LHCN-M2 (cell line): Measurements from ENCODE around the gene FRMPD2. TPM values are rescaled to one million over a fixed set of nuclear protein-coding genes. Genes with fewer than 3 reads are reported as not detected.
"Not testable (repeated sequence)": the region's sequence is repeated elsewhere in the genome, so short reads cannot be mapped to it uniquely, and the experiment has no call there.

Source experiments
- DNase-seq: peaks from one replicate; pipeline ENCODE4 v3.0.0-alpha.2; 2012; ENCODE audit warnings: low read depth
- total RNA-seq: library from RNA; depleted of rRNA; stranded (reverse); fragments of >200 nt; gene quantifications from 2 replicates; pipeline ENCODE4 v1.2.3, GENCODE V29; 2014

The FRMPD2 gene
- total RNA-seq, 1 experiment from 2014 or later: not detected

DNA sequence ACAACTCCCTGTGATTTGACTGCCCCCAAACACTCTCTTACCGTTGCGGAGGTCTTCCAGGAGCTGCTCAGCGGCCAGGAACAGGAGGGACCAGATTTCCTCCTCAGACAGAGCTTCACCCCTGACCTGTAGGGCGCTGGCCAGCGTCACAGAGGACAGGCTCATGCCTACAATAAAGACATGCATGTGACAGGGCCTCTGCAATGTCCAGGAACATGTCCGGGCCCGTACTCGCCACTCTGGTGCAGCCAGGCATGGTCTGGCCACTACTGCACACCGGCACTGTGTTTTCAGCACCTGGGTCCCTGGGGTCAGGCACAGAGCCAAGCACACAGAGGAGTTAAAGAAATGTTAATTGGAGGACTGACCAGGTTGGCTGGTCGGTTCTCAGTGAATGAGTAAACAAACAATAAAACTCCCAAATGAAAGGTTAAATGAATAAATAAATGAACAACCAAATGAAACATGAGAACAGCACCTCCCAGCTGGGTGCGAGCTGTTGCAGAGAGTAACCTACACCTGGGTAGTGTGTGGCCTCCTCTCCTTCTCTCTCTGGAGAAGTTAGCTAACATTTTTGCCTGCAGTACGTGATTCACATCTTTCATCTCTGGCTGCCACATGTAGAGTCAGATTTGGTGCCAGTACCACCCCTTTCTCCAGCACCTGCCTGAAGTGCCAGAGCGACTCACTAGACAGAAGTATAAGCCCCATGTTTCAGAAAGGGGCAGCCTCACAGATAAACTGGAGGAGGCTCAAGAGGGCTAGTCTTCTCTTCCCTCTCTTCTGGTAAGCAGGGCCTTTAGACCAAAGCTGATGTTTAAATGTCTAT lies 22.8 kb downstream of the FRMPD2 start:
- no peak for DNase-seq

DNA sequence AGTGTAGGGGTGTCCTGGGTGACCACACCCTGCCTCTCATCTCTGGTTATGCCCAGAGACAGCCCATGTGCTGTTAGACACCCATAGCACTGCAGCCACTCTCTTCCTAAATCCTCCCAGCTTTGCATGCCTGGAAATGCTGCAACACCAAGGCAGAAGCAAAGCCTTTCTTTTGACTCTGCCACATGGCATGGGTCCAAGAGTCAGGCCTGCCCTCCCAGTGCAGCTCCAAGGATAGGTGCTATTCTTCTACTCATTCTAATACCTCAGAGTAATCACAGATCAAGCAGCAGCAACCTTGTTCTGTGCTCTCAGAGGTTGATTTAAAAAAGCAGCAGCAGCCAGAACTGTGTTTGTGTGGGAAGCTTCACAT lies 23.4 kb downstream of the FRMPD2 start:
- DNase-seq: no peak

GRCh38 chr10:48249763-48250351 lies 24.6 kb downstream of the FRMPD2 start:
- DNase-seq: no peak

DNA sequence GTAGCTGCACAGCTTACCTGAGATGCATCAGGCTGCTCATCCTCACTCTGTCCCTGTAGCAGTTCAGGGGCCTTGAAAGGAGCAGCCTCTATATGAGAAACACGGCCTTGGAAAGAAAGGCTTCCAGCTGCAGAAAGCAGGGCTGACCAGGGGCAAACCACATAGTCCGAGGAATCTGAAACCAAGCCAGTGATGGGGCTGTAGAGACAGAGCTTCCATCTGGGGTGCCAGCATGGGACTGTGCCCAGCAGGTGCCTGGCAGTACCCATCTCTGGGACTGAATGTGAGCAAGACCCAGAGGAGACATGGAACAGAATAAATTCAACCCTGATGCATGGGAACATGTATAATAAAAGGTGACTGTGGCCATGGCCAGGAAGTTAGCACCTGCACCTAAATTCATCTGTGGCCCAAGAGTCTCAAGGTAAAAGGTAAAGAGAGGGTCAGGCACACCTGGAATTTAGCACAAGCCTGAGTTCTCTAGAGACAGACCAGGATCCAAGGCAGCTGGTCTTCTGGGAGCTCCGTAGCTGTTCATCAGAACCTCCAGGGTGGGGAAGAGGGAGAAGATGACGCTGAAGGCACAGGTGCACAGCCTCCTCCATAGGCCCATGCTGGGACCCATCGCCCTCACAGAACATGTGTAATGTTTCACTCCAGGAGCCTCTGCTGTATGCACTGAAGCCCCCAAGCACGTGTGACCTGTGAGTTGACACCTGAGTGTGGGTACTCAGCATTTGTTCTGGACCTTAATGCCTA lies 25.3 kb downstream of the FRMPD2 start:
- no peak for DNase-seq

DNA sequence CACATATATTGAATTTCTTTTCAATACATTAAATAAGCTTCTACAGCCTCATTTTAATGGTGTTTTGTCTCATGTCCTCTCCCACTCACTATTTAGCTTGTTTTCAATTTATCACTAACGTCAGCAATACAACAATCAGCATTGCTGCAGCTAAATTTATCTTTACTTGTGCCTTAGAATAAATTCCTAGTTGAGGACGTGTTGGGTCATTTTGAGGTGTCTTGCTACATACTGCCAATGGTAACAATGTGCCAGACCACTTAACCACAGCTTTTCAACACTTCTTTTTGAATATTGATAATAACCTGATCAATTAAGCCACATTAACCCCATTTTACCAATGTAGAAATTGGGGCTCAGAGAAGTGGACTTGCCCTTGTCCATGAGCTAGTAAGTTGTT lies 26.0 kb downstream of the FRMPD2 start:
- no peak for DNase-seq

DNA sequence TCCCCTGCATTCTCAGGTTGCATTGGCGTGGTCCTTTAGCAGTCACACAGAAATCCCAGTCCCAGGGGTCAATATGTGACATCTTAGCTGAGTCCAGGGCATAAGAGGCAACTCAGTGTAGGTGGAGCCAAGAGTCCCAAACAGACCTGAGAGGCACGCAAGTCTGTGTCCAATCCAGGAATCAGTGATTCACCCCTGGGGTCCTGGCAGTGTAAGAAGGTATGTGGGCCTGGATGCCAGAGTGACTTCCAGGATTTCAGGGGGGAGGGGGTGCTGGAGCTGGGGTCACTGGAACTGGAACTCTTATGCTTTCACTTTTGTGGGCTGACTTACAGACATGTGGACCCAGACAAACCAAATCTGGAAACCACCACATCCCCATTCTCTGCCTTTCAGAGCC lies 26.8 kb downstream of the FRMPD2 start:
- no peak for DNase-seq

GRCh38 chr10:48246501-48246900 lies 28.0 kb downstream of the FRMPD2 start:
- DNase-seq: no peak

GRCh38 chr10:48245977-48246376 lies 28.5 kb downstream of the FRMPD2 start:
- no peak for DNase-seq

GRCh38 chr10:48243921-48244320 lies 30.6 kb downstream of the FRMPD2 start:
- DNase-seq: not testable (repeated sequence)

DNA sequence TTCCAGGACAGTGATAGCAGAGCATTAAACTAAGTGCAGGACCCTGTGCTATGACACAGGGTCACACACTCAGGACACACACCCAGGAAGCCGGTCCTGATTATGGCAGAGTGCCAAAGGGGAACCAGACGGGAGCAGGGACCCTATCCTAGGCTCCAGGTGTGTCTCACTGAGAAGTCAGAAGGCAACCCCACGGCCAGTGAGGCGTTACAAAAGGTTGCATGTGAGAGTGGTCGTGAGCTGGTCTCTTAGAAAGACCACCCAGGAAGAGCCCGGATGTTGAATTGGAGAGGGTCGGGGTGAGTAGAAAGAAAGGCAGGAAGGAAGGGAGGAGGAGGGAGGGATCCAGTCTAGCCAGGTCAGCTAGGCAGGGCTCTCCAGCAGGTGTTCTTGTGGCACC lies 31.0 kb downstream of the FRMPD2 start:
- DNase-seq: no peak

DNA sequence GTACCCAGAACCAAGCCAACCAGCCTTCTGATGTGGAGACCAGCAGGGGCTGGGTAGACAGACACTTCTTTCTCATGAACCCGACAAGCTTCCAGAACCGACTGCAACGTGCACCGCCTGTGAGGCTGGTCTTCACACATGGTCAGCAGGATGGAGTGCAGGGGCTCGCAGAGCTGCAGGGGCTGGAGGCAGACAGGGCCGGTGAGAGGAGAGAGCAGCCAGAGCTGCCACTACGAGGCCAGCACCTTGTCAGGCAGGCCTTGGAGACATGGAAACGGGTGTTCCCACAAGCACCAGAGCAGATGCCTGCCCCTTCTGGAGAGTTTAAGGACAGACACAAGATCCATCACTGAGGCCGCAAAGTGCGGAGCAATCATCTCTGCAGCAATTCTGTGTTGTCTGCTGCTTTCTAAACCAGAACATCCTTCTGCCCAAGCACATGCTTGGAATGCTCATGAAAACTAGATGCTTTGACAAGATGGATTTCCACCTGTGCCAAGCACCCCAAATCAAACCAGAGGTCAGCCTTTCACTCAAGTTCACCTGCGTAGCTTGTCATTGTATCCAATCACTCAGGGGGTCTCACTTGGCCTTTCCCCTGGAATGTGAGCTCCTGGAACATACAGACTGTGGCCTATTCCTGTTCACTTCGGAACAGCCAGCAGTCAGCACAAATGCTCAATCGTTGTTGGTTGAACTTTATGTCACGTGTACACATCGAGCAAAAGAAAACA lies 32.2 kb downstream of the FRMPD2 start:
- no peak for DNase-seq

DNA sequence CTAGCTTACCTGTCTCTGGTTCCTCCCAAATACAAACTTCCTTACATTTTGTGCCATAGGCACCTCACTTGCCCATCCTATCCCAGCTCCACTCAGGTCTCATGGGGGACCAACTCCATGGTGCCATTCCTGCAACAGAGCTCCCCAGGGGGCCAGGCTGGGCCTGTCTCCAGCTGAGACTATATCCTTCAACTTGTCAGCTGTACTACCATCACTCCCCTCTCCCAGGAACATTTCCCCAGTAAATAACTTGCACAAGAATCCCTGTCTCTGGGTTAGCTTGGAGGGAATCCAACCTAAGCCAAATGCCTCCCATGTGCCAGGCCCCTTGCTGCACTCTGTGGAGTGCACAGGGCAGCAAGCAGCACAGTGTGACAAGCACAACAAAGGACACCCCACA lies 33.2 kb downstream of the FRMPD2 start:
- no peak for DNase-seq

- DNase-seq: no peak
Observed at GRCh38 chr10:48240196-48240595, 34.3 kb downstream of the FRMPD2 start.

- no peak for DNase-seq
Observed at GRCh38 chr10:48239618-48240017, 34.9 kb downstream of the FRMPD2 start.

DNA sequence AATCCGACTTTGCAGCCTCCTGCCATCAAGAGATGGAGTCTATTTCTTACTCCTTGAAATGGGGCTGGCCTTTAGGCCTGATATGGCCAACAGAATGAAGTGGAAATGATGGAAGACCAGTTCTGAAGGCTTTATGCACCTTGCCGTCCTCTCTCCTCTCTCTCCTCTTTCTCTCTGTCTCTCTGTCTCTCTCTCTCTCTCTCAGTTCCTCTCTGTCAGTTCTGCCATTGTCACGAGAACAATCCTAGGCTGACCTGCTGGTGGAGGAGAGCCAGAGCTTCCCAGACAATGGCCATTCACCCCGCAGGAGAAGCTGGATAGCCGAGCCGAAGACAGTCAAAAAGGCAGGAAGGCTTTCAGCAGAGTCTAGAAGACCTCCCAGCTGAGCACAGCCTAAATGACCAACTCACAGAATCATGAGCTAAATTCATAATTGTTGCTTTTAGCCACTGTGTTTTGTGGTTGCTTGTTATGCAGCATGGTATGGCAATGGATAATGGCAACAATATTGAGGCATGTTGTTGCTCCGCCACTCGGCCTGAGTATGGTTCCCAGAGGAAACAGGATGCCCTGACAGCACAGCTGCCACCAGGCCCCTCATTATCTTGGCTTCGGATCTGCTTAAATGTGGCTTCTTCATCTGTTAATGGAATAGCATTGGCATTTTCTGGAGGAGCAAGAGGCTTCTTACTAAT lies 35.5 kb downstream of the FRMPD2 start:
- DNase-seq: no peak

DNA sequence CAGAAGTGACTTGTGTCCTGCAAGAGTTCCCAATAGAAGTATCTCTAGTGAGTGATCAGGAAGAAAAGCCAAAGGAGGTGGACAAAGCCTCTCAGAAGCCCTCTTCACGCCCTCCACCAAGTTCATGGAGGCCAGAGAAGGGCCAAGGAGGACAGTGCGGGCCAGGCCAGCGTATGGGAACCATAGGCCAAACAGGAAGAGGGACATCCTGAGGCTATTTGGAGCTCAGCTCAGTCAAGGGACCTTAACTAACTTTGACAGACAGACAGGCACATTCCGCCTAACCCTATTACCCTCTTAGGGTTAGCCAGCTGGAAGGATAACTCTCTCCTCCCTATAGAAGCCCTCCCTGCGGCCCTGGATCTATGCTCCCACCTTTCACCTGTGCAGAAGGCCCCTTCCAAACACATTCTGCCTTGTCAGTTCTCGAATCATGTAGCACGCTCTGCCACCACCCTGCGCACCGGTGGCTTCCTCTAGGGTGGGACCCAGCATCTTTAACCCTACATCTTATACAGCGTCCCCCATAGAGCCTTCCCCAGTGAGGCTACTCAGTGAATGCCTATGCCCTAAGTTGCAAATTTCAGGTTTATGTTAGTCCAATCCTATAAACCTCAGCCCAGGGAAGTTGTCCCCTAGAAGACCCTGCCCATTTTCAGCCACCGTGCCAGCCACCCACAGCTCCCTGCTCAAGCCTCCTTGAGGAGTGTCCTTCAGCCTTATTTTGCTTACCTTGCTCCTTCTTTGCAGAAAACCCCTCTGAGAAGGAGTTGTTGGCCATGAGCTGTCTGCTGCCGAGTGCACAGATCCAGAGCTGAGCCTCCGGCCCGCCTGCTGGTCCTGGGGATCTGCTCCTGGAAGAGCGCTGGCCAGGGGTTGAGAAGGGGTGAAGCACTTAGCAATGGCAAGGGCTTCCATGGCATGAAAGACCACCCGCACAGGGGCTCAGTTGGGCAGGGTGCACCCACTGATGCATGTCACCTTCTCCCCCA lies 36.9 kb downstream of the FRMPD2 start:
- no peak for DNase-seq

GRCh38 chr10:48236199-48236621 lies 38.3 kb downstream of the FRMPD2 start:
- no peak for DNase-seq

GRCh38 chr10:48235501-48235900 lies 39.0 kb downstream of the FRMPD2 start:
- DNase-seq: no peak

DNA sequence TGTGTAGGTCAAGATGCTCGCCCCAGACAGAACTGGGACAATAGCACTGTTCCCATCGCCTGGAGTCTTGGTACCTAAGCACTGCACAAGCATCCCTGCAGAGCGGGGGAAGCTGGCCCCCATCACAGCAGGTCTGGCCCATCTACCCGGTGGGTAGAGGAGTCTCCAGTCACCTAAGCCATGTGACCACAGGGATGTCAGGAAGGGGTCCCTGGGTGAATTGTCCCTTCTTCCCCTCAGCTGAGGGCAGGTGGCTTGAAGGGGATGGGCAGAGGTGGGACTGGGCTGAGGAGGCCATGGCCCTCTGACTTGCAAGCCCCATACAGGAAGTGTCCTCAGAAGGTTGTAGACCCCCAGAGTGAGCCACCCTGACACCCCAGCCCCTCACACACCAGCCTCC lies 39.7 kb downstream of the FRMPD2 start:
- no peak for DNase-seq

- no peak for DNase-seq
Observed at GRCh38 chr10:48234295-48234694, 40.2 kb downstream of the FRMPD2 start.
